HK-2 (cell line): ENCODE measurements around the gene TAF5L.
A peak's percentile ranks its signal among the peaks of the same experiment; 100 is the strongest.

Experiments
- DNase-seq: peaks from one replicate; pipeline ENCODE4 v3.0.0-alpha.2; 2018; ENCODE audit not compliant: unreplicated experiment

Gene TAF5L

GRCh38 chr1:229625915-229626831 lies at the start of gene TAF5L, which contains the start of gene URB2:
TSS of gene TAF5L (minus strand) at chr1:229626122. CDS start at chr1:229614482, 11,640 bp downstream.
TSS of gene URB2 (plus strand) at chr1:229626247. CDS start at chr1:229627634, 1,387 bp downstream.
- DNase-seq, result peak; percentile 91

- no peak for DNase-seq
These were observed 49.5 kb upstream of the TAF5L start for GRCh38 chr1:229675396-229675795.

DNA sequence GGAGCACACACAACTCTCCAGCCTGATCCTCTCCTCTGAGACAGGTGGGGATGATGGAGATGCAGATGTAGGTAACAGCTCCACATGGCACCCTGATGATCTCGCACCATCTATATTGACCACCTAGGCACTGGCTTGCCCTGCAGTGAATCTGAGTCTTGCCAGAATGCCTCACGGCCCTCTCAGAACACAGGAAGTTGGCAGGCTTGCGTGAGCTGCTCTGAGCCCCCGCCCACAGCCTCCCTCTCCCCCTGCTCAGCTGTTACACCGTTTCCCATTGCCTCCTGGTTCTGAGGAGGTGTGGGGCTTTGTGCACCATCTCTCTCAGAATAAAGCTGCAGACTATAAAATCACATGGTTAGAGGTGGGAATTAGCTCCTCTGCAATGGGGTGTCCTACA lies 48.1 kb upstream of the TAF5L start:
- no peak for DNase-seq

GRCh38 chr1:229672246-229672645 lies 46.3 kb upstream of the TAF5L start:
- no peak for DNase-seq

DNA sequence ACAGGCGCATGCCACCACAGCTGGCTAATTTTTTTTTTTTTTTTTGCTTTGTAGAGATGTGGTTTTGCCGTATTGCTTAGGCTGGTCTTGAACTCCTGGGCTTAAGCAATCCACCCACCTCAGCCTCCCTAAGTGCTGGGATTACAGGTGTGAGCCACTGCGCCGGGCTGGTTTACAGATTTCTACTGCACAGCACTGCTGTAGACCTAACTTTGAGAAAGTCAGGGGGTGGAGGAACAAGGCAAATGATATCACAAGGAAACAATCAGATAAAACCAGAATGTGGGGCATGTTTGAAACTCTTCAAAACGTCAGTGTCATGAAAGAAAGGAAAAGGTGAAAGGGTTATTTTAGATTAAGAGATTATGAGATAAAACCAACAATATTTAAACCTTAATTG lies 45.4 kb upstream of the TAF5L start:
- no peak for DNase-seq

GRCh38 chr1:229669333-229669732 lies 43.4 kb upstream of the TAF5L start:
- no peak for DNase-seq

- no peak for DNase-seq
These were observed 40.7 kb upstream of the TAF5L start for GRCh38 chr1:229666585-229666984.

- DNase-seq, result no peak
These were observed 40.1 kb upstream of the TAF5L start for GRCh38 chr1:229665912-229666558.

DNA sequence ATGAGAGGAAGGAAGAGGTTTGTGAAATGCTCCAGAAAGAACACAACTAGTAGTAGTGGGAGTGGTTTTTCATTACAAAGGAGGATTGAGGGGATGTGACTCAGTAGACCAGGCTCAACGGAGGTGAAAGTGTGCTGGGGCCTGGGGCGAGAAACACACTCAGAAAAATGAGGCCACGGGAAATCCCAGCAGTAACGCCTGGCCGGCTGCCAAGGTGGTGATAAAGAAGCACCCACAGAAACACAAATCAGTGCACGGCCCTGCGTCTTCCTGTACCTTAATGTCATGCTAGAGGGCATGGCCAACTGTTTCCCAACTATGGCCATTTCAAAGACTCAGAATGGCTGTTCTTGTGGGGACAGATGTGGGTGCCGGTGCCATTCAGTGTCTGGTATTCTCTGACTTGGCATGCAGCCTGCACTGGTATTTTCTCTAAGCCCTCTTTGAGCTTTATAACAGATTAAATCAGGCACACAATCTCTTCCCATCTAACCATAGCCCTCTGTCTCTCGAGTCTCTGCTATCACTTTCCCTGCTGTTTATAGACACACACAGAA lies 38.3 kb upstream of the TAF5L start:
- peak; percentile 44 for DNase-seq

DNA sequence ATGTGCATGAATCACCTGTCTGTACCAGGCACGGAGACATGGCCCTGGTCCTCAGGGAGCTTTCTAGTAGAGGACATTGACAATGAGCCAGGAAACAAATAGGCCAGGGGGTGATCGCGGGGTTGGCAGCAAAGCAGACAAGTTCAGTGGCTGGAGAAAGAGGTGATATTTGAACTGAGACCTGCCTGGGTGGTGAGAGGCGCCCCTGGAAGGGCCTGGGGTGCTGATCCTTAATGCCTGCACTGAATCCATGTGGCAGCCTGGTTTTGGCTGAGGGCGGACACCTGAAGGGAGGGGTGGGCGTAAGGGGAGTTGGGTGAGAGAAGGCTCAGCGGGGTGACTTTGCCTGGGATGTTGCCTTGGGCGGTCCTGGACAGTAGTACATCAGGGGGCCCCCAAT lies 36.0 kb upstream of the TAF5L start:
- DNase-seq, result no peak

DNA sequence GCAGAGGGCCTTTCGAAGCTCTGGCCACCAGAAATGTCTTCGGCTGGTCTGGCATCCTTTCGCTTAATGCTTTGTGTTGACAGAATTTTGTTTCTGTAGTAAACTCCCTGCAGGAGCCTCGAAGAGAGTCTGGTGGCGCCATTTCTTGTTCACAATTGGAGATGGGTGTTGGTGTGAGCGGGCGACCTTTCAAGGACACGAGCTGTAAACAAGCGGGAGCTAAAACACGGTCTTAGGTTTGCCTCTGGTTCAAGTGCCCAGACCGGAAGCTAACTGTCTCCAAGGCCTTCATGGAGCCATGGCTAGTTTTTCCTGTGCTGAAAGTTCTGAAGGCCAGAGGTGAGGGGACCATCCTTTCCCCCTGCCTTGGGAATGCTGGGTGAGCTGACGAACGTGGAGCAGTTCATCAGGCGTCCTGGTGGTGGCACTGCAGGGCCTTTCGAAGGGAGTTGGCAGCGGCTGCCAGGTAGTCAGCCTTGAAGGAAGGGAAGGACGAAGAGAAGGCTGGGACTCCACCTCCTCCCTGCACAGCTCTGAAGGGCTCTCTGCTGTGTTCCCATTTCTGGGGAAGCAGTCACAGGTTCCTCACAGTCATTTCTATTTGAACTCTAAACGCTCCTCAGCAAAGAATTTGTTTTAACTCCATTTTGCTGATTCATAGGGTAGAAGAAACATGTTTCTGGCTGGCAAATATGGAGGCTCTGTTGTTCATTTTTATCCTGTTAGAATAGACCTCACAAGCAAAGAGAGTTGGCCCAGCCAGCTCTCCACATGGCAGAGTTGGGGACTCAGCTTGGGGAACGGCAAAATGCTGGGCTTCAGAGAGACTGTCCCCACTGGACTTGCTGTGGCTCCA lies 35.3 kb upstream of the TAF5L start:
- DNase-seq, result peak; percentile 69

DNA sequence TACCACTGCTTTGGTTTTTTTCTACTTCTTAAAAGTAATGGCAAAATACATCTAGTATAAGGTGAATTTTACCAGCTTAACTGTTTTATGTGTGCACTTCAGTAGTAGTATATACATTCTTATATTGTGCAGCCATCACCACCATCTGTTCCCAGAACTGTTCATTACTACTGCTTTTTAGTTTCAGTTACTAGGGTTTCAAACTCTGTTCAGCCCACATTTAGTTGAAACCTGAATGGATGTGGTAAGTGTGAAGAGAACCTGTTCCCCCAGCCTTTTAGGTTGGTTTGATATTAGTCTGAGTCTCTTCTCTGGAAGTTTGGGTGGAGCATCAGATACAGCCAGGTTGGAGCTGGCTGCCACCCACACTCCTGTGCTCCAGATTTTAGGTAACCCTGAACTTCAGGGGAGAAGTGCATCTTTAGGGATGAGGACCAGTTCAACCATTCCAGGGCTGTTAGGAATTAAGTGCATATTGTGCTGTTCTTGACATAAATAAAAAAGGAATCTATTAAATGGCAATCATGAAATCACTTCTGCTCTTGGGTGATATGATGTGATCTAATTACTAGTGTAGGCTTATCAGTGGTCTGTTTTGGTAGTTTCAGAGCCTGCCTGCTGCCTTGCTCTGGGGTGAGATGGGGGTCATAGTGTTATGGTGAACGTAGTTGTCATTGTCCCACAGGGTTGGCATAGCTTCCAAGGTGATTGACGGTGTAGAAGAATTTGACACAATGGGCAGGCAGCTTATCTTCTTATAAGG lies 32.3 kb upstream of the TAF5L start:
- DNase-seq, result no peak

GRCh38 chr1:229655781-229656180 lies 29.9 kb upstream of the TAF5L start:
- DNase-seq, result no peak

DNA sequence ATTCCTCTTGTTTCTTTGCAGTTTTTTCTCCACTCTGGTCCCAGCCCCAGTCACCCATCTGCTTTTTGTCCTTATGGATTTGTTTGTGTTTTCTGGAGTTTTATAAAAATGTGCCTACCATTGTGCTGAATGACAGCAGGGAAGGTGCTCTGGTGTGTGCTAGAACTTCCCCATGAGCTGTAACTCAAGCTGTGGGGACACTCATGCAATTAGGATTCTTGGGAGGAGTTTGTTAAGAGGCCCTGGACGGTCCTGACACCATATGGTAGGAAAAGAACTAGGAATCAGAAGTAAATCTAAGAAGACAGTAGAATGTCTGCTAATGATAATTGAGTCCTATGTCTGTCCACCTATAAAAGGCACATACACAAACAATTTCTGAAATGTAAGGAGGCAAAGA lies 27.5 kb upstream of the TAF5L start:
- no peak for DNase-seq

GRCh38 chr1:229651546-229651945 lies 25.6 kb upstream of the TAF5L start:
- no peak for DNase-seq

DNA sequence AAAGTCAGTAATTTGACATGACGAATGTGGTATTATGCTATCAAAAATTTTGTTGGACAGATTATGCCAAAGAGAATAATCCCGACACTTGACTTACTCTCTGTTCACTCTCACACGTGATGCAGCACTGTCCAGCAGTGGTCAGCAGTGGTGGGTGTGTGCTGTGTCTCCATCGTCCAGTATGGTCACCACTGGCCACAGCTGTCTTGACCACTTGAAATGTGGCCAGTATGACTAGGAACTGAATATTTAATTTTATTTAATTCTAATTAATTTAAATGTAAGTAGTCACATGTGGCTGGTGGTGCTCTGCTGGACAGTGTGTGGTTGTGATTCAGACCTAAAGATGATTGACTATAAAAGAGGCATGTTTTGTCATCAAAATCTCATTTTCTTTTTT lies 24.1 kb upstream of the TAF5L start:
- DNase-seq, result no peak

- DNase-seq, result no peak
These were observed 22.5 kb upstream of the TAF5L start for GRCh38 chr1:229648406-229648805.

DNA sequence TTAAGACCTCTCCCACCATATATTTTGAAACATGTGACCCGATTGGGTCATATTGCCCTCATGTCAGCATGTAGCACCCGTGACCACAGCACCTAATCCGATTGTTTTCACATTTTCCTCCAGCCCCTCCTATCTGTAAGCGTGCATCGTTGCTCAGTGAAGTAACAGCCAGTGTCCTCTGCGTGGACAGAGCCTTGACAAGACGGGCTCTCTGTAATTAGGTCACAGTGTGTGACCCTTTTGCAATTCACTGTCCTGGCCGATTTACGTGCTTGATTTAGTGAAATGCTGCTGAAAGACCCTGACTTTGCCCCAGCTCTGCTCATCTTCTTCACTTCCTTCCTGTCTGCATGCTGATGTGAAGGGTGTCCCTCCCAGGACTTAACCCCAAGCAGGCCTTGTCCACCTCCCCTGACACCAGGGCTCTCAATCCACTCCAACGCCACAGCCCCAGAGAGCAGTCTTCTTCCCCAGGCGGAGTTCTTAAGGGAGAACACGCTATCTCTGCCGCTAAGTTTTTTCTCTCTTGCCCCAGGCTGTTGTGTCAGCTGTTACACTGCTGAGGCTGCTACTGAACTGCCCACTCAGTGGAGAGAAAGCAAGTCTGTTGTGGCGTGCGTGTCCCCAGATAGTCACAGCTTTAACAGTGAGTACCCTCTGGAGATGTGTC lies 19.5 kb upstream of the TAF5L start:
- DNase-seq, result no peak

- no peak for DNase-seq
These were observed 18.2 kb upstream of the TAF5L start for GRCh38 chr1:229643996-229644745.

DNA sequence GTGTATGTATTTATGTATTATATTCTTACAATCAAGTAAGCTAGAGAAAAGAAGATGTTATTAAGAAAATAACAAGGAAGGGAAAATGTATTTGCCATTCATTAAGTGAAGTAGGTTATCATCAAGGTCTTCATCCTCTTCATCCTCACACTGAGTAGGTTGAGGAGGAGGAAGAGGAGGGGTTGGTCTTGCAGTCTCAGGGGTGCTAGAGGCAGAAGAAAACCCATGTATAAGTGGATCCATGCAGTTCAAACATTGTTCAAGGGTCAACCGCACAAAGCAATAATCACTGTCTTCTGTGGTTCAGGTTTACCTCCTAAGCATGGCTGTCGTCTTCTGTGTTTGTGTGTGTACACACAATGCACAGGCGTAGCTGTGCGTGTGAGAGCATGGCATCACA lies 17.0 kb upstream of the TAF5L start:
- no peak for DNase-seq
